HG03378 (cell line): ENCODE data around the gene SMYD3.
"Not testable (repeated sequence)": the region's sequence is repeated elsewhere in the genome, so short reads cannot be mapped to it uniquely, and the experiment has no call there.

Experiments used
- ATAC-seq: cut with Tn5 transposase; IDR thresholded peaks from one replicate; pipeline ENCODE4 v1.9.1; 2021; ENCODE audit warnings: mild to moderate bottlenecking, moderate library complexity; ENCODE audit not compliant: unreplicated experiment

SMYD3 gene

DNA sequence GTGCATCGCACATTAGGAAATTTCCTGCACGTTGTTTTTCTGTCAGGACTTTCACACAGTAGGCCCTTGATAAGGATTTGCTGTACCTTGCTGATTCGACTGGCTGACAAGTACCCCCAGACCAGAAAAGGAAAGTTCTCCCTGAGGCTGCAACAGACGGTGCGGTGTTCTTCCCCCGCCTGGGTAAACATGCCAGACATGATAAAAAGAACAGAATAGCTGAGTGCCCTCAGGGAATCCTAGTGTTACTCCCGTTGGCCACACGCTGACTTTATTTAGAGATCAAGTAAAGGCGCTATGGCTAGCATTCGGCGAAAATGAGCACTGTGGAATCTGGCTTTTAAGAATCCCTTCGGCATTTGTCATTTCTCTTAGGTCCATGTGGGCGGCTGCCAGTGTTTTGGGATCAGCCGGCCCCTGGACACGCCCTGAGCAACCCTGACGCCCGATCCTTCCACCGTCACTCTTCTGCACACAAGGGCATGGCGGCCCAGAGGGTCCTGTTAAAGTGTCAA is 744.6 kb downstream of the SMYD3 start:
- ATAC-seq, result no peak

GRCh38 chr1:245760301-245760700 is 746.8 kb downstream of the SMYD3 start:
- no peak for ATAC-seq

DNA sequence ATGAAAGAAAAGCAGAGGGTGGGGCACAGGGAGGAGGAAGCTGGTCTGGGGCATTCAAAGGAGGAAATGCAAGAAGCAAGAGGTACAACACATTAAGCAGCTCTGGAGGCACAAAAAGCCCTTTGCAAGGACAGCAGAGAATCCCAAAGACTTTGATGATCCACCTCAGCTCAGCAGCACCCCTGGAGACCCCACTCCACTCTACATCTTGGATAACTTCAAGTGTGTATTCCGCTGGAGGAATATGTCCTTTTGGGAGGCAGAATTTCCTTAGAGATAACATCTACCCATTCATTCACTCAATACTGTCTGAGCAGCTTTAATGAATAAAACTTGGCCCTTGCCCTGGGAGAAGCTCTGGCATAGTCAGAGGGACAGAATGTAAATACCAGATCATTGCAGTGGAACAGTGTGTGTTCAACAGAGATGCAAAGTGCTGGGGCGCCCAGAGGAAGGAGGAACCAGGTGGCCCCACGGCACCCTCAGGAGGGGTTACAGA is 752.6 kb downstream of the SMYD3 start:
- ATAC-seq, result no peak

DNA sequence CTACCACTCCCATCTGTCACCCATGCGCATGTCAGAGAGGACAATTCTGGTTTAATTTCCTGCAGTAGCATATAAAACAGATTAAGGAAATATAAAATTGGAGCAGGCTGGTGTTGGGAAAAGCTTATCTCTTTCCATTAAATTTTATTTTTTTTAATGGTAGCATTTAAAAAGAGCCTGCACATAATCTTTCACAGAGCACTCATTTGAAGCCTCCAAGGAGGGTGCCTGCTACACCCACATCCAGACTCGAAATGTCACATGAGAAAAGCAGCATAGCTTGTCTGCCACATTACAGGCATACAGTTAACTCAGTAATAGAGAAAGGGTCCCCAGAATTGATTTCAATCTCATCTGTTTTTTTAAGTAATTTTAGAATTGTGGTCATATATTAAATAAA is 753.3 kb downstream of the SMYD3 start:
- ATAC-seq, result no peak

GRCh38 chr1:245752561-245752960 is 754.5 kb downstream of the SMYD3 start:
- no peak for ATAC-seq

DNA sequence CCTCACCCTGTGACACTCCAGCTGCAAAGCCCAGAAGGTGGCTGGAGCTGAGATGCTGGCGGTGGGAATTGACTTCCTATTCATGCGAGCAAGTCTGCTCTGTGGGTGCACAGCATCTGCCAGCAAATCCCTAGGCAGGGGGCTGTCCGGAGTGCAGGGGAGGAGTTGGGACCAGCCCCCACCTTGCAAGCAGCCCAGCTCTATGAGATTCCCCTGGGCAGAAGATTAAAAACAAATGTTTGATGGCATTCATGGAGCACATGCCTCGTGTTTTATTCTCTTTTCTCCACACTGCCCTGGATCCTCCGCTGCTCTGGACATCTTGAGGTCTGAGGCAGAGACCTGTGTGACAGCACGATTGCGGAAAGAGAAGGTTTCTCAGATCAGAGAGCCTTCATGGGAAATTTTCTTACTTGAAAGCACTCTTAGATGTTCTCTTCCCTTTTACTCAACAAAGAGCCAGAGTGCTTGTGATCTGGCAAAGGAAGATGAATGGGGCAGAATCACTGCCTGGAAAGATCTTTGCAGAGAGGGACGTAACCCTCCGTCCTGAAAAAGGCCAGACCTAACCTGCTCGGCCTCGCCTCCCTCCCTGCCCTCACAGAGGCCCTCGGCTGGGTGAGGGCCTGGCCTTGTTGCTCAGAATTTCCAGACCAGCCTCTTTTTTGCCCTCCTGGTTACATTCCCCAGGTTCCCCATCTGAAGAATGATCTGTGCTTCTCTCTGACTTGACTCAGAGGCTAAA is 755.2 kb downstream of the SMYD3 start:
- no peak for ATAC-seq

GRCh38 chr1:245751116-245751515 is 756.0 kb downstream of the SMYD3 start:
- no peak for ATAC-seq

DNA sequence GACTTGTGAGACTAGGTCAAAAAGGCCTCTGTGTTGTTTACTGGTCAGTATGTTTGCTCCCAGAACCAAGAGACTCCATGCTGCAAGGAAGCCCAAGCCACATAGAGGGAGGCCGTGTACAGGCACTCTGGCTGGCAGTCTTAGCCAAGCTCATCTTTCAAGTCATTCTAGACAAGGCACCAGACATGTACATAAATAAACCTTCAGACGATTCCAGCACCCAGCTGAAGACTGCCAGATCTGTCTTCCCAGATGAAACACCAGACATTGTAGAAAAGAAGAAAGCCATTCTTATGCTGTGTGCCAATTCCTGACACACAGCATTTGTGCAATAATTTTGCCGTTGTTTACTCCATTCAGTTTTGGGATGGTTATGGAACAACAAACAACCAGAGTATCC is 756.8 kb downstream of the SMYD3 start:
- ATAC-seq, result no peak

- ATAC-seq, result no peak
Measured at GRCh38 chr1:245749053-245749452, 758.0 kb downstream of the SMYD3 start.

- ATAC-seq, result no peak
Measured at GRCh38 chr1:245748646-245749045, 758.4 kb downstream of the SMYD3 start.

DNA sequence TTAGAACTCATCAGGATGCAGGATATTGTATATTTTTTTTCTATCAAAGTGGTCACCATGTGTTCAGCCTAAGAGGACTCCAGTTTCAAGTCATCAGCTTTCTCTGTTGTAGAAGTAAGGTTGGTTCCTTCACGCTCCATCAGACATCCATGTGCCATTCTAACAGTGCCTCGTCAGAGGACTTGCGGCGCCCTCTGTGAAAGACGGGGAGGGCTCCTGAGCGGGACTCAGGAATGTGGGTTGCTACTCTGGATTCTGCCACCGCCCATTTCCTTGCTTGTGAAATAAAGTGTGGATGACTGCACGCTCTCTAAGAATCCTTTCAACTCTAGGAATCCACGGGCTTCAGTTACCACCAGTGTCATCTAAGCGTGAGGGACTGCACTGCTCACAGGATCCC is 758.8 kb downstream of the SMYD3 start:
- ATAC-seq, result no peak

GRCh38 chr1:245742896-245743295 is 764.2 kb downstream of the SMYD3 start:
- ATAC-seq, result no peak

DNA sequence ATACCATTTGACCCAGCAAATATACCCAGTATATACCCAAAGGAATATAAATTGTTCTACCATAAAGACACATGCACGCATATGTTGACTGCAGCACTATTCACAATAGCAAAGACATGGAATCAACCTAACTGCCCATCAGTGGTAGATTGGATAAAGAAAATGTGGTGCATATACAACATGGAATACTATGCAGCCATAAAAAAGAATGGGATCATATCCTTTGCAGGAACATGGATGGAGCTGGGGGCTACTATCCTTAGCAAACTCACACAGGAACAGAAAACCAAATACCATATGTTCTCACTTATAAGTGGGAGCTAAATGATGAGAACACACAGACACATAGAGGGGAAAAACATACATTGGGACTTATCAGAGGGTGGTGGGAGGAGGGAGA is 766.7 kb downstream of the SMYD3 start:
- ATAC-seq, result not testable (repeated sequence)

DNA sequence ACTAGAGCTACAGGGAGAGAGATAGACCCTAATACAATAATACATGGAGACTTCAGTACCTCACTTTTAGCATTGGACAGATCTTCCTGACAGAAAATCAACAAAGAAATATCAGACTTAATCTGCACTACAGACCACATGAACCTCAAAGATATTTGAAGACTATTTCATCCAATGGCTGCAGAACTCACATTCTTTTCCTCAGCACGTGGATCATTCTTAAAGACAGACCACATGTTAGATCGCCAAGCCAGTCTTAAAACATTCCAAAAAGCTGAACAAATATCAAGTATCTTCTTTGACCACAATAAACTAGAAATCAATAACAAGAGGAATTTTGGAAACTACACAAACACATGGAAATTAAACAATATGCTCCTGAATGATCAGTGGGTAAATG is 776.3 kb downstream of the SMYD3 start:
- no peak for ATAC-seq

DNA sequence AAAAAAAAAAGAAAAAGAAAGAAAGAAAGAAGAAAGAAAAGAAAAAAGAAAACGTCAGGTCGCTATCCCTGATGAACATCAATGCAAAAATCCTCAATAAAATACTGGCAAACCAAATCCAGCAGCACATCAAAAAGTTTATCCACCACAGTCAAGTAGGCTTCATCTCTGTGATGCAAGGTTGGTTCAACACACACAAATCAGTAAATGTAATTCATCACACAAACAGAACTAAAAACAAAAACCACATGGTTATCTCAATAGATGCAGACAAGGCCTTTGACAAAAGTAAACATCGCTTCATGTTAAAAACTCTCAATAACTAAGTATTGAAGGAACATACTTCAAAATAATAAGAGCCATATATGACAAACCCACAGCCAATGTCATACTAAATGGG is 779.0 kb downstream of the SMYD3 start:
- ATAC-seq, result not testable (repeated sequence)

DNA sequence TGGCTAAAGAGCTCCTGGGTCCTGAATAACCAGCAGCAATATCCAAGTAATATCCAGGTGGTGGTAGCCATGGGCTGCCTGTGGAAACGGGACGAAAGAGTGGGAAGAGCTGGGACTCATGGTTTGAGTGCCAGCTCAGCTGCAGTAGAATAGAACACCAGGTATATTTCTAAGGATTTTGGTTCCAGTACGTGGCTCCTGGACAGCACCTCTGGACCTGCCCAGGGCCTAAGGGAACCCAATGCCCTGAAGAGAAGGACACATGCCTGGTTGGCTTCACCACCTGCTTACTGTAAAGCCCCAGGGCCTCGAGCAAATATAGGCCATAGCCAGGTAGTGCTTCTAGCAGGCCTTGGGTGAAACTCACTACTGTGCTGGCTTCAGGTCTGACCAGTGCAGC is 785.6 kb downstream of the SMYD3 start:
- ATAC-seq, result no peak

GRCh38 chr1:245718951-245719350 is 788.1 kb downstream of the SMYD3 start:
- ATAC-seq, result no peak

GRCh38 chr1:245718123-245718522 is 789.0 kb downstream of the SMYD3 start:
- no peak for ATAC-seq

DNA sequence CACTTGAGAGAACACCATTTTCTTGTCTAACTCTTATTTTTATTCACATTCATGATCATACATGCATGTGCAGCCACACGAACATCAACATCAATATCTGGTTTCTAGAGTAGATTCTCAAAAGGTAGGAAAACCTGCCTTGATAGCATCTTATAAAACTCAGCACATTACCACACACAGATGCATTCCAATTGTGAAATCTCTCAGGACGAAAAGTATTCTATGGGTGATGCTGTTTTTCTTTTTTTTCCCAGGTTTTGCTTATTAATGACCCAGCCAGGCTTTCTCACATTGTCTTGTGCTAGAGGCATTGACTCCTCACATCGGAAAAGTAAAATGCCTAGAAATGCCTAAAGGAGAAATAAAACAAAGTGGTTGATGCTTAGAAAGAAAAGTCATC is 789.5 kb downstream of the SMYD3 start:
- no peak for ATAC-seq

- ATAC-seq, result no peak
Measured at GRCh38 chr1:245716561-245716960, 790.5 kb downstream of the SMYD3 start.

DNA sequence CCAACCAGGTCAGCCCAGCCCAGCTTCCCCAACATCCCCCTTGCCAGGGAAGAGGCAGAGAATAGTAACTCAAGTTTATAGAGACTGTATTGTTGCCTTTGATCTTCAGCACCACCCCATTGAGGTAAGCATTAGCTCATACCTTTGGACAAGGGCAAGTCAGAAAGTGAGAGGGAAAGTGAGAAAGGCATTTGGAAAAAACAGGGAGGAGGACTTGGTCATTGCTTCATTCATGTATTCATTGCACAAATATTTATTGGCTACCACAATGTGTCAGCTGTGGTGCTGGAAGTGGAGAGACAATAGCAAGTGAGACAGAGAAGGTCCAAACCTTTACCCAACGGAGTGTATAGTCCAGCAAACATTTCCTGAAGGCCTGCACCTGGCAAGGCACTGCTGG is 791.1 kb downstream of the SMYD3 start:
- ATAC-seq, result no peak

- no peak for ATAC-seq
Measured at GRCh38 chr1:245715291-245715701, 791.8 kb downstream of the SMYD3 start.

GRCh38 chr1:245714027-245714426 is 793.1 kb downstream of the SMYD3 start:
- ATAC-seq, result not testable (repeated sequence)
